GM06990 (cell line): Measurements from ENCODE around the gene SLAMF7.

Experiments
- DNase-seq: peaks from one replicate; pipeline ENCODE4 v3.0.0-alpha.2; 2011; ENCODE audit not compliant: insufficient read length; ENCODE audit errors: extremely low read depth
- H3K27me3 ChIP-seq: replicated peaks from 2 replicates; pipeline ENCODE4 v1.6.0; 2011; ENCODE audit warnings: low read length; ENCODE audit not compliant: control insufficient read depth, insufficient read depth
- H3K36me3 ChIP-seq: 2 replicates; pipeline ENCODE4 v1.5.1; 2011; ENCODE audit warnings: low read length; ENCODE audit not compliant: control insufficient read depth, insufficient read depth
- H3K4me3 ChIP-seq: replicated peaks from 2 replicates; pipeline ENCODE4 v1.5.1; 2011; ENCODE audit warnings: low read depth, mild to moderate bottlenecking, control low read depth, low read length
- TF ChIP-seq, protein P1 (sequence below): IDR thresholded peaks from 2 replicates; pipeline ENCODE4 v1.5.1; 2011; ENCODE audit warnings: low read length, control low read depth, mild to moderate bottlenecking, inconsistent platforms; ENCODE audit not compliant: insufficient read depth, poor library complexity, severe bottlenecking

Gene SLAMF7

GRCh38 chr1:160740133-160740688, 1.2 kb downstream of the SLAMF7 start:
- Histone ChIP-seq H3K36me3 (peaks cover 10% of the 10 kb centered on the region), H3K27me3 (no peaks in the 10 kb centered on the region), H3K4me3 (peak overlapping the region; percentile 91)
- DNase-seq = no peak
- TF ChIP-seq, protein P1, sequence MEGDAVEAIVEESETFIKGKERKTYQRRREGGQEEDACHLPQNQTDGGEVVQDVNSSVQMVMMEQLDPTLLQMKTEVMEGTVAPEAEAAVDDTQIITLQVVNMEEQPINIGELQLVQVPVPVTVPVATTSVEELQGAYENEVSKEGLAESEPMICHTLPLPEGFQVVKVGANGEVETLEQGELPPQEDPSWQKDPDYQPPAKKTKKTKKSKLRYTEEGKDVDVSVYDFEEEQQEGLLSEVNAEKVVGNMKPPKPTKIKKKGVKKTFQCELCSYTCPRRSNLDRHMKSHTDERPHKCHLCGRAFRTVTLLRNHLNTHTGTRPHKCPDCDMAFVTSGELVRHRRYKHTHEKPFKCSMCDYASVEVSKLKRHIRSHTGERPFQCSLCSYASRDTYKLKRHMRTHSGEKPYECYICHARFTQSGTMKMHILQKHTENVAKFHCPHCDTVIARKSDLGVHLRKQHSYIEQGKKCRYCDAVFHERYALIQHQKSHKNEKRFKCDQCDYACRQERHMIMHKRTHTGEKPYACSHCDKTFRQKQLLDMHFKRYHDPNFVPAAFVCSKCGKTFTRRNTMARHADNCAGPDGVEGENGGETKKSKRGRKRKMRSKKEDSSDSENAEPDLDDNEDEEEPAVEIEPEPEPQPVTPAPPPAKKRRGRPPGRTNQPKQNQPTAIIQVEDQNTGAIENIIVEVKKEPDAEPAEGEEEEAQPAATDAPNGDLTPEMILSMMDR = no peak

DNA sequence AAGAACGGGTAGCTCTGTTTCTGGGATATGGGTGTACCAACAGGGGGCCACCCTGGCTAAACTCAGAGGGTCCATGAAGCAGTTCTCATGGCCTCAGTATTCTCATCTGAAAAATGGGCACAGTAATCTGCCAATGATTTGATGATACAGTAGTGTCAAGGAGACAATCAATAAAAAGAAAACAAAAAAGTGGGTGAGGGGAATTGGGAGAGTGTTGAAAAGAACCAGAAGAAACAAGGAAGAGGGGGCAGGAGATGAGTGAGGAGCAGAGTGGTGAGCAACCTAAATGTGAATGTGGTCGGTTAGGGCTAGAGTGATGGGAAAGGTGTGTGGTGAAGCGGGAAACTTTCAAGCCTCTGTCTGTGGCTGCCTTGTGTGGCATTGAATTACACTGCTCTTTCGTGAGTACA, 2.0 kb downstream of the SLAMF7 start:
- TF ChIP-seq, protein P1 = peak; percentile 25
- H3K27me3 ChIP-seq = no peaks in the 10 kb centered on the region
- peak overlapping the region; percentile 91 for H3K4me3 ChIP-seq
- H3K36me3 ChIP-seq = peaks cover 10% of the 10 kb centered on the region
- DNase-seq = no peak

GRCh38 chr1:160741612-160742348, 2.7 kb downstream of the SLAMF7 start:
- no peak for DNase-seq
- Histone ChIP-seq H3K36me3 (peaks cover 10% of the 10 kb centered on the region), H3K4me3 (peak overlapping the region; percentile 91), H3K27me3 (no peaks in the 10 kb centered on the region)
- TF ChIP-seq, protein P1 = peak; percentile 34

DNA sequence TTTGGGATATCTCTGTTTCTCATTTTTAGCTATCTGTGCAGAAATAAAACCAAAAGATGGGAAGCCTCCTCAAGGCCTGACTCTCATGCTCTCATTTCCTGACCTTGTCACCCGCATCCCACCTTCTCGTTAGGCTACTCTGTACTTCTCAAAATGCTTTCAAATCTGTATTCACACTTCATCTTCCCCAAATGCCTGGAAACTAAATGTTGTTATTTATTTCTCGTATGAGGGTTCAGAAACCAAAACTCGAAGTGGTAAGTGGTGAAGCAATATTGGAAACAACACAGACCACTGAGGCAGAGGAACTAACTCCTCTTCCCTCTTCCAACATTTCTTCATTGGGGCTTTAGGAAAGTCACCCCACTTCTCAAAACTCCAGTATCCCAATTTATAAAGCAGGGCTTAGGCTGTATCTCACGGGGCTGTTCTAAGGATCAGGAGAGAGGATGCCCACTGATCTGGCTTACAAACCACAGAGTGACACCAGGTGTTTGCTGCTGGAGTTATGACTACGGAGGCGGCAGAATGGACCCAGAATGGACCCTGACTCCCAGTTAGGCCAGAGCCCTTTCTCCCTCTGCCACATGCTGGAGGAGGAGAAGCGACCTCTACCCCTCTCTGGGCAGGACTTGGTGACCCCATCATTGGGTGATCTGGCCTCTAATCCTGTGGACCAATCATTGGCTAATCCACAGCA, 3.5 kb downstream of the SLAMF7 start:
- TF ChIP-seq, protein P1 = no peak
- Histone ChIP-seq H3K4me3 (peak overlapping the region; percentile 91), H3K36me3 (peaks cover 15% of the 10 kb centered on the region), H3K27me3 (no peaks in the 10 kb centered on the region)
- no peak for DNase-seq

DNA sequence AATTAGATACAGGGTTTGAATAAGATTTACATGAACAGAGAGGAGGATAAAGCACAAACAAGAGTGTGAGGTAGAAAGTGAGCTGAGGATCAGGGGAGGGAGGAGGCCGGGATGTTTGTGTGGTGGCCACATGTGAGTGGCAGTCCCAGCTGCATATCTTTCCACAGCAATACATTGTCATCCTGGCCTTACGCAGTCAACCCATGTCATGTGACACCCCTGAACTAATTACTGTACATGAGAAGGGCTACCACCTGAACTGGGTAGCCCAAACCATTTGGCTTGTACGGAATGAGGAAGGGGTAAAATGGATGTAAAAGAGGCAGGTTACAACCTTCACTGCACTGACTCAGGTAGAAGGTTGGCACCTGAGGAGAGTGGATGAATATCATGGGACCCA, 4.2 kb downstream of the SLAMF7 start:
- Histone ChIP-seq H3K4me3 (peak overlapping the region; percentile 91), H3K36me3 (peaks cover 19% of the 10 kb centered on the region), H3K27me3 (no peaks in the 10 kb centered on the region)
- DNase-seq = no peak
- TF ChIP-seq, protein P1 = no peak
